Measurements from ENCODE around the gene CCL22. TPM values are rescaled to one million over a fixed set of nuclear protein-coding genes. Genes with fewer than 3 reads are reported as not detected.

Gene CCL22
- total RNA-seq, 1 donor from 2014 or later = not detected

DNA sequence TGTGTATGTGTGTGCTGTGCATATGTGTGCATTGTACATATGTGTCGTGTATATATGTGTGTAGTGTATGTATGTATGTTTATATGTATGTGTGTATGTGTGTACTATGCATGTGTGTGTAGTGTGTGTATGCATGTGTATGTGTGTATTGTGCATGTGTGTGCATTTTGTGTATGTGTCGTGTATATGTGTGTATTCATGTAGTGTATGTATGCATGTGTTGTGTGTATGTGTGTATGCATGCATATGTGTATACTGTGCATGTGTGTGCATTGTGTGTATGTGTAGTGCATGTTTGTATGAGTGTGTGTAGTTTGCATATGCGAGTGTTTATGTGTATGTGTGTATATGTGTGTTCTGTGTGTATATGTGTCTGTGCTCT, 30.5 kb downstream of the CCL22 start:
- TF ChIP-seq, protein P1, sequence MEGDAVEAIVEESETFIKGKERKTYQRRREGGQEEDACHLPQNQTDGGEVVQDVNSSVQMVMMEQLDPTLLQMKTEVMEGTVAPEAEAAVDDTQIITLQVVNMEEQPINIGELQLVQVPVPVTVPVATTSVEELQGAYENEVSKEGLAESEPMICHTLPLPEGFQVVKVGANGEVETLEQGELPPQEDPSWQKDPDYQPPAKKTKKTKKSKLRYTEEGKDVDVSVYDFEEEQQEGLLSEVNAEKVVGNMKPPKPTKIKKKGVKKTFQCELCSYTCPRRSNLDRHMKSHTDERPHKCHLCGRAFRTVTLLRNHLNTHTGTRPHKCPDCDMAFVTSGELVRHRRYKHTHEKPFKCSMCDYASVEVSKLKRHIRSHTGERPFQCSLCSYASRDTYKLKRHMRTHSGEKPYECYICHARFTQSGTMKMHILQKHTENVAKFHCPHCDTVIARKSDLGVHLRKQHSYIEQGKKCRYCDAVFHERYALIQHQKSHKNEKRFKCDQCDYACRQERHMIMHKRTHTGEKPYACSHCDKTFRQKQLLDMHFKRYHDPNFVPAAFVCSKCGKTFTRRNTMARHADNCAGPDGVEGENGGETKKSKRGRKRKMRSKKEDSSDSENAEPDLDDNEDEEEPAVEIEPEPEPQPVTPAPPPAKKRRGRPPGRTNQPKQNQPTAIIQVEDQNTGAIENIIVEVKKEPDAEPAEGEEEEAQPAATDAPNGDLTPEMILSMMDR (conservative IDR thresholded peaks at IDR 0.05; ENCODE audit: low read depth, low read length) = no peak
- no peak for DNase-seq (ENCODE audit: low read depth)
- no peak overlapping the region for H3K4me3 ChIP-seq (ENCODE audit: low read depth, low read length)

- H3K4me3 ChIP-seq (ENCODE audit: low read depth, low read length) = no peak overlapping the region
- DNase-seq (ENCODE audit: low read depth) = no peak
- TF ChIP-seq, protein P1 (conservative IDR thresholded peaks at IDR 0.05; ENCODE audit: low read depth, low read length) = no peak
Measured at GRCh38 chr16:57390636-57391295, 32.2 kb downstream of the CCL22 start.

DNA sequence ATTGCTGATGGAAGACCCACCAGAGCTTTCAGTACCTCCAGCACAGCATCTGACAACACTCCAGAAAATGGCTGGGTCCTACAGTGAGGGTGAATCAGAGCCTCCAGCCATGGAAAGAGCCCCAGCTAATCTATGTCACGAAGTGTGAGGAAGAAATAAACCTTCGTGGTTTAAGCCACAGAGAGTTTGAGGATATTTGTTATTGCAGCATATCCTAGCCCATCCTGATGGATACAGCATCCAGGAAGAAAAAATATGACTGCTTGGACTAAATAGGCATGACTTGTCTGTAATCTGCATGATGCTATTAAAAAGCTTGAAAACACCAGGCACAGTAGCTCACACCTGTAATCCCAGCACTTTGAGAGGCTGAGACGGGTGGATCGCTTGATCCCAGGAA, 32.7 kb downstream of the CCL22 start:
- H3K4me3 ChIP-seq (ENCODE audit: low read depth, low read length) = no peak overlapping the region
- TF ChIP-seq, protein P1 (conservative IDR thresholded peaks at IDR 0.05; ENCODE audit: low read depth, low read length) = no peak
- DNase-seq (ENCODE audit: low read depth) = no peak

DNA sequence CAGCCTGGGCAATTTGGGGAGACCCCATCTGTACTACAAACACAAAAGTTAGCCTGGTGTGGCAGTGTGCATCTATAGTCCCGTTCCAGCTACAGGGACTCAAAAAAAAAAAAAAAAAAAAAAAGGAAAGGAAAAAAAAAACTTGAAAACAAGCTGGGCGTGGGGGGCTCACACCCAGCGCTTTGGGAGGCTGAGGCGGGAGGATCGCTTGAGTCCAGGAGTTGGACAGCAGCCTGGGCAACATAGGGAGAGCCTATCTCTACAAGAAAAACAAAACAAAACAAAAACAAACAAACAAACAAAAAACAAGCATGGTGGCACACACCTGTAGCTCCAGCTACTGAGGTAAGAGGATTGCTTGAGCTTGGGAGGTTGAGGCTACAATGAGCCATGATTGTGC, 33.1 kb downstream of the CCL22 start:
- no peak overlapping the region for H3K4me3 ChIP-seq (ENCODE audit: low read depth, low read length)
- TF ChIP-seq, protein P1 (conservative IDR thresholded peaks at IDR 0.05; ENCODE audit: low read depth, low read length) = no peak
- DNase-seq (ENCODE audit: low read depth) = no peak

DNA sequence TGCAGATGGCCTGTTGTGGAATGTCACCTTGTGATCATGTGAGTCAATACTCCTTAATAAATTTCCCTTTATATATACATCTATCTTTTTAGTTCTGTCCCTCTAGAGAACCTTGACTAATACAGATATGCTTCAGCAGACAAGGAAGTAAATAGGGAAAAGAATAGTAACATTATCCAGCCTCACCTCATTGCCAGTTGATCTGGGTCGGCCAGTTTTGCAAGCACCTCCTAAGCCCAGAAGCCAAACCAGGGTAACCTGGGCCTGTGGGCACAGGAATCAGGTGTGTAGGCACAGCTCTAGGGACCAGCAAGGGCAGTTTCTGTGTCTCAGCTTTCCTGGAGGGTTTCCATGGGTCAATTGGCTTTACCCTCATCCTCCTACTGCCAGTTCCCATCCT, 34.1 kb downstream of the CCL22 start:
- DNase-seq (ENCODE audit: low read depth) = no peak
- no peak overlapping the region for H3K4me3 ChIP-seq (ENCODE audit: low read depth, low read length)
- TF ChIP-seq, protein P1 (conservative IDR thresholded peaks at IDR 0.05; ENCODE audit: low read depth, low read length) = no peak

- TF ChIP-seq, protein P1 (conservative IDR thresholded peaks at IDR 0.05; ENCODE audit: low read depth, low read length) = no peak
- no peak for DNase-seq (ENCODE audit: low read depth)
- no peak overlapping the region for H3K4me3 ChIP-seq (ENCODE audit: low read depth, low read length)
Measured at GRCh38 chr16:57394444-57394843, 35.9 kb downstream of the CCL22 start.

- TF ChIP-seq, protein P1 (conservative IDR thresholded peaks at IDR 0.05; ENCODE audit: low read depth, low read length) = no peak
- no peak overlapping the region for H3K4me3 ChIP-seq (ENCODE audit: low read depth, low read length)
- no peak for DNase-seq (ENCODE audit: low read depth)
Measured at GRCh38 chr16:57395026-57395425, 36.4 kb downstream of the CCL22 start.

Measured in epithelial cell of proximal tubule (primary cell).